Mesendoderm (in vitro differentiated cells): ENCODE results near the gene WLS.
A peak's percentile ranks its signal among the peaks of the same experiment; 100 is the strongest.
"Not testable (repeated sequence)": the region's sequence is repeated elsewhere in the genome, so short reads cannot be mapped to it uniquely, and the experiment has no call there.

Source experiments
- DNase-seq: peaks from one replicate; pipeline ENCODE4 v3.0.0; 2013
- H2AK5ac ChIP-seq: 2 replicates; pipeline ENCODE4 v1.6.1; 2013; ENCODE audit warnings: low read length, inconsistent platforms
- H2BK120ac ChIP-seq: 2 replicates; pipeline ENCODE4 v1.6.1; 2013; ENCODE audit warnings: low read depth, mild to moderate bottlenecking, low read length, moderate library complexity, mixed read lengths
- H2BK15ac ChIP-seq: replicated peaks from 2 replicates; pipeline ENCODE4 v1.6.1; 2013; ENCODE audit warnings: low read depth, mild to moderate bottlenecking, moderate library complexity
- H2BK5ac ChIP-seq: 2 replicates; pipeline ENCODE4 v1.6.1; 2013; ENCODE audit warnings: low read length, inconsistent platforms
- H3K18ac ChIP-seq: 2 replicates; pipeline ENCODE4 v1.6.1; 2013; ENCODE audit warnings: mild to moderate bottlenecking, low read length, mixed read lengths
- H3K23ac ChIP-seq: one replicate; pipeline ENCODE4 v1.6.1; 2013; ENCODE audit warnings: low read length
- H3K27ac ChIP-seq: 2 replicates; pipeline ENCODE4 v1.5.1; 2013; ENCODE audit warnings: low read depth, mild to moderate bottlenecking, inconsistent platforms, low read length, moderate library complexity
- H3K27me3 ChIP-seq: 2 replicates; pipeline ENCODE4 v1.6.1; 2013; ENCODE audit warnings: low read length, control low read depth, mild to moderate bottlenecking, inconsistent platforms; ENCODE audit not compliant: insufficient read depth, poor library complexity
- H3K36me3 ChIP-seq: 2 replicates; pipeline ENCODE4 v1.6.1; 2013; ENCODE audit warnings: low read length, inconsistent platforms; ENCODE audit not compliant: control insufficient read depth, insufficient read depth
- H3K4ac ChIP-seq: one replicate; pipeline ENCODE4 v1.6.1; 2013; ENCODE audit warnings: low read depth, mild to moderate bottlenecking, low read length, moderate library complexity
- H3K4me1 ChIP-seq: 2 replicates; pipeline ENCODE4 v1.6.1; 2013; ENCODE audit warnings: low read depth, low read length, inconsistent platforms; ENCODE audit not compliant: control insufficient read depth
- H3K4me2 ChIP-seq: 2 replicates; pipeline ENCODE4 v1.6.1; 2013; ENCODE audit warnings: low read length
- H3K4me3 ChIP-seq: 2 replicates; pipeline ENCODE4 v1.5.1; 2013; ENCODE audit warnings: mild to moderate bottlenecking, low read length
- H3K56ac ChIP-seq: one replicate; pipeline ENCODE4 v1.6.1; 2013; ENCODE audit warnings: low read length
- H3K79me1 ChIP-seq: 2 replicates; pipeline ENCODE4 v1.6.1; 2013; ENCODE audit warnings: low read length, inconsistent platforms
- H3K79me2 ChIP-seq: 2 replicates; pipeline ENCODE4 v1.6.1; 2013; ENCODE audit warnings: mild to moderate bottlenecking, low read length; ENCODE audit not compliant: control insufficient read depth, insufficient read depth
- H3K9ac ChIP-seq: 2 replicates; pipeline ENCODE4 v1.6.1; 2013; ENCODE audit warnings: low read length, inconsistent platforms
- H4K5ac ChIP-seq: one replicate; pipeline ENCODE4 v1.6.1; 2013; ENCODE audit warnings: low read length
- H4K8ac ChIP-seq: one replicate; pipeline ENCODE4 v1.6.1; 2013; ENCODE audit warnings: low read depth, mild to moderate bottlenecking, control low read depth, low read length, moderate library complexity
- WGBS: extraction: QIAGEN DNeasy Blood & Tissue Kit; methylation state at CpG from one replicate; pipeline ENCODE4 v1.1.7; 2013; ENCODE audit warnings: low lambda C conversion rate, missing lambda C conversion rate; ENCODE audit not compliant: insufficient coverage; ENCODE audit errors: extremely low coverage; 5-methylcytosine and 5-hydroxymethylcytosine counted together

WLS gene

GRCh38 chr1:68175621-68176398 lies 56.5 kb downstream of the WLS start:
- no peak overlapping the region for H4K5ac ChIP-seq
- H2BK120ac ChIP-seq: peak overlapping the region; percentile 31
- no peak overlapping the region for H3K27ac ChIP-seq
- H3K4me2 ChIP-seq: no peak overlapping the region
- peaks cover 5% of the 10 kb centered on the region for H3K4me1 ChIP-seq
- H3K4me3 ChIP-seq: no peak overlapping the region
- no peaks in the 10 kb centered on the region for H3K27me3 ChIP-seq
- no peaks in the 10 kb centered on the region for H3K36me3 ChIP-seq
- no peak overlapping the region for H3K4ac ChIP-seq
- no peak overlapping the region for H3K9ac ChIP-seq
- H2BK15ac ChIP-seq: no peak overlapping the region
- DNase-seq: no peak
- no peak overlapping the region for H2AK5ac ChIP-seq
- no peak overlapping the region for H3K56ac ChIP-seq
- no peak overlapping the region for H4K8ac ChIP-seq
- H2BK5ac ChIP-seq: no peak overlapping the region
- peaks cover 9% of the 10 kb centered on the region for H3K79me1 ChIP-seq
- WGBS: no CpG with 5 or more reads among the region's 8 CpGs
- H3K18ac ChIP-seq: peak overlapping the region; percentile 70
- H3K23ac ChIP-seq: no peak overlapping the region
- H3K79me2 ChIP-seq: no peaks in the 10 kb centered on the region

- H4K8ac ChIP-seq: no peak overlapping the region
- no CpG with 5 or more reads among the region's 1 CpG for WGBS
- no peak overlapping the region for H2BK120ac ChIP-seq
- peaks cover 9% of the 10 kb centered on the region for H3K79me1 ChIP-seq
- no peaks in the 10 kb centered on the region for H3K36me3 ChIP-seq
- DNase-seq: peak; percentile 61
- no peak overlapping the region for H2BK5ac ChIP-seq
- H3K4me3 ChIP-seq: no peak overlapping the region
- H3K27me3 ChIP-seq: no peaks in the 10 kb centered on the region
- H2AK5ac ChIP-seq: no peak overlapping the region
- no peak overlapping the region for H3K18ac ChIP-seq
- no peak overlapping the region for H2BK15ac ChIP-seq
- H4K5ac ChIP-seq: no peak overlapping the region
- no peak overlapping the region for H3K4ac ChIP-seq
- H3K9ac ChIP-seq: no peak overlapping the region
- no peak overlapping the region for H3K4me2 ChIP-seq
- H3K56ac ChIP-seq: no peak overlapping the region
- H3K27ac ChIP-seq: no peak overlapping the region
- H3K4me1 ChIP-seq: peaks cover 5% of the 10 kb centered on the region
- H3K79me2 ChIP-seq: no peaks in the 10 kb centered on the region
- no peak overlapping the region for H3K23ac ChIP-seq
Measured at GRCh38 chr1:68174738-68175113, 57.6 kb downstream of the WLS start.

GRCh38 chr1:68173936-68174737 lies 58.2 kb downstream of the WLS start:
- H3K36me3 ChIP-seq: no peaks in the 10 kb centered on the region
- no peak overlapping the region for H4K8ac ChIP-seq
- H2BK15ac ChIP-seq: no peak overlapping the region
- H2BK120ac ChIP-seq: no peak overlapping the region
- H3K4me1 ChIP-seq: peaks cover 5% of the 10 kb centered on the region
- no peak overlapping the region for H3K4me3 ChIP-seq
- H3K79me2 ChIP-seq: no peaks in the 10 kb centered on the region
- H3K4ac ChIP-seq: no peak overlapping the region
- no peak overlapping the region for H3K9ac ChIP-seq
- H3K23ac ChIP-seq: no peak overlapping the region
- no peaks in the 10 kb centered on the region for H3K27me3 ChIP-seq
- no peak overlapping the region for H3K18ac ChIP-seq
- no peak overlapping the region for H4K5ac ChIP-seq
- no peak for DNase-seq
- H3K4me2 ChIP-seq: no peak overlapping the region
- H3K79me1 ChIP-seq: peaks cover 10% of the 10 kb centered on the region
- H3K56ac ChIP-seq: no peak overlapping the region
- no peak overlapping the region for H3K27ac ChIP-seq
- WGBS: no CpG with 5 or more reads among the region's 14 CpGs
- no peak overlapping the region for H2AK5ac ChIP-seq
- no peak overlapping the region for H2BK5ac ChIP-seq

GRCh38 chr1:68173283-68173935 lies 58.9 kb downstream of the WLS start:
- no peaks in the 10 kb centered on the region for H3K36me3 ChIP-seq
- H3K79me2 ChIP-seq: no peaks in the 10 kb centered on the region
- peaks cover 5% of the 10 kb centered on the region for H3K4me1 ChIP-seq
- H3K9ac ChIP-seq: no peak overlapping the region
- no peak overlapping the region for H3K27ac ChIP-seq
- H2BK5ac ChIP-seq: no peak overlapping the region
- H3K23ac ChIP-seq: no peak overlapping the region
- no peak overlapping the region for H3K4me3 ChIP-seq
- H2AK5ac ChIP-seq: no peak overlapping the region
- H3K4ac ChIP-seq: no peak overlapping the region
- H2BK120ac ChIP-seq: no peak overlapping the region
- DNase-seq: no peak
- H2BK15ac ChIP-seq: no peak overlapping the region
- no peak overlapping the region for H4K5ac ChIP-seq
- H3K56ac ChIP-seq: no peak overlapping the region
- no peak overlapping the region for H3K18ac ChIP-seq
- H3K27me3 ChIP-seq: no peaks in the 10 kb centered on the region
- H3K79me1 ChIP-seq: peaks cover 10% of the 10 kb centered on the region
- WGBS: no CpG with 5 or more reads among the region's 6 CpGs
- H3K4me2 ChIP-seq: no peak overlapping the region
- H4K8ac ChIP-seq: no peak overlapping the region

GRCh38 chr1:68171795-68172194 lies 60.5 kb downstream of the WLS start:
- not testable (repeated sequence) for H3K56ac ChIP-seq, H3K79me2 ChIP-seq, H3K4me3 ChIP-seq, H3K23ac ChIP-seq, DNase-seq, H3K18ac ChIP-seq, H4K8ac ChIP-seq, H2BK120ac ChIP-seq, H4K5ac ChIP-seq, H3K4ac ChIP-seq, H3K27ac ChIP-seq, H3K4me1 ChIP-seq, H3K27me3 ChIP-seq, H3K9ac ChIP-seq, H2BK15ac ChIP-seq, H3K4me2 ChIP-seq, H2AK5ac ChIP-seq, H3K36me3 ChIP-seq, H2BK5ac ChIP-seq
- WGBS: no CpG with 5 or more reads among the region's 1 CpG
- H3K79me1 ChIP-seq: peaks cover 12% of the 10 kb centered on the region
